RWPE1 (cell line): Measurements from ENCODE around the gene SEPTIN6.

ENCODE experiments used
- CTCF ChIA-PET: fragments of 350-600 bp; sonication (Branson Sonifier 250); formaldehyde crosslinking; extraction: SDS; loops from one replicate; lab custom pipeline; 2021; lab: Yijun Ruan, JAX
- POLR2A ChIA-PET: fragments of 400-600 bp; formaldehyde crosslinking; extraction: SDS; loops from one replicate; lab custom pipeline; 2020; ENCODE audit warnings: antibody characterized with exemption; ENCODE audit not compliant: low non-redundant PET; lab: Yijun Ruan, JAX
- DNase-seq: peaks from one replicate; pipeline ENCODE4 v3.0.0; 2012; ENCODE audit warnings: low spot score
- H3K27ac ChIP-seq: fragments of 450-650 bp; 2 replicates; pipeline ENCODE4 v1.5.1; 2017
- CTCF ChIP-seq: fragments of 450-650 bp; conservative IDR thresholded peaks from 2 replicates; pipeline ENCODE4 v1.5.1; 2017; ENCODE audit warnings: low read depth, mild to moderate bottlenecking

SEPTIN6 gene

GRCh38 chrX:119661486-119661885, 31.5 kb downstream of the SEPTIN6 start:
- no peak overlapping the region for H3K27ac ChIP-seq
- TF ChIP-seq CTCF = no peak
- POLR2A ChIA-PET = no interaction called here
- DNase-seq = no peak
- CTCF ChIA-PET = no interaction called here

GRCh38 chrX:119659522-119659921, 33.4 kb downstream of the SEPTIN6 start:
- POLR2A ChIA-PET = no interaction called here
- CTCF ChIA-PET = no interaction called here
- no peak for DNase-seq
- no peak overlapping the region for H3K27ac ChIP-seq
- TF ChIP-seq CTCF = no peak

DNA sequence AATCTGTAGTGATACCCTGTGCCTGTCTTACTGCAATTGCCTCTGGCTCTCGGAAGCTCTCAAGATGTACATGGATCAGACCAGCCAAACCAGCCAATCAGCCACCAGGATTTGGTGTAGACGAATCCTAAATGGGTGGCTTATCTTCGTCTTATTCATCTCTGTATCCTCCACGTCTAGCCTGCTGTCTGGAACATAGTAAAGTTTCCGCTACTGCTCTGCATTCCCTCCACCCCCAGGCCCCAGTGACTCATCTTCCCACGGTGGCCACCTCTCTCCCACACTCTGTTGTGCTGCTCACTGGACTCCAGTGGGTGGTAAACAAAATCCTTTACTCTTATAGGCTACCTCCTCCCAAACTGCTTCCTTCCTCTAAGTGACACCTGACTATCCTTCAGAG, 37.8 kb downstream of the SEPTIN6 start:
- CTCF ChIA-PET = no interaction called here
- TF ChIP-seq CTCF = no peak
- DNase-seq = peak; percentile 27
- POLR2A ChIA-PET = no interaction called here
- no peak overlapping the region for H3K27ac ChIP-seq

DNA sequence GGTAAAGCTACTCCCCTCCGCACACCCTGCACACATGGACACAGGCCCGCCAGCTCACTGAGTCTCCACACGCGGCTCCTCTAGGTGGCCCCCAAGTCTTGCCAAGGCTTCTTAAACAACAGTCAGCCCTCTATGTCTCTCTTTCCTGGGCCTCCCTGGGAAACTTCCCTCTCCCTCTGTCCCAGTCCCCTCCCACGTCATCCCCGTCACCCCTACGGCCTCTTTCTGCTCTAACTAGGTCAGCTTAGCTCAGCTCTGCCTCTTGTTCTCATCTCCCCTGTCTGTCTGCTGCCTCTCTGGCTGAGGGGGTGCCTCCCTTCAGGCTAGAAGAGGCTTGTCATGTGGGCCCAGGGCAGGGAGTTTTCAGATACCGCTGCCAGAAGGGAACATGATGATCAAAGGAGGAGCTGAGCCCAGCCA, 38.8 kb downstream of the SEPTIN6 start:
- no peak for TF ChIP-seq CTCF
- POLR2A ChIA-PET = no interaction called here
- no peak for DNase-seq
- CTCF ChIA-PET = interaction anchor here (0.6 kb wide), 2 partner anchors 77 to 364 kb away, joined by 3 read pairs; no protein-coding TSS in a partner anchor
- H3K27ac ChIP-seq = no peak overlapping the region

DNA sequence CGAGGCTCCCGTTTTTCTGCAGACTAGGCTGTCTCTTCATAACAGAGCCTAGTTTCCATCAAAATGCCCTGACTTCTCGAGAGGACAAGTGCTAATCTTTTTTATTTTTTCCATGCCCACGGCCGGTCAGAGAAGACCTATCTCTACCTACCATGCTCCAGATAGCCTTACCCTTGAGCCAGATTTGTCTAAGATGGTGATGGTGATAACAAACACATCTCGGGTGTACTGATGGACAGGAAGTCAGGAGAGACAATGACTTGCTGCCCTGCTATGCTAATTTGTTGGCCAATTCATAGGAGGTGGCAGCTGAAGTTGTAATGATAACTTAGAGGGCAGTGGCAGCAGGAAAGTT, 44.6 kb downstream of the SEPTIN6 start:
- CTCF ChIA-PET = no interaction called here
- POLR2A ChIA-PET = no interaction called here
- no peak for TF ChIP-seq CTCF
- DNase-seq = no peak
- no peak overlapping the region for H3K27ac ChIP-seq

GRCh38 chrX:119647552-119648420, 45.2 kb downstream of the SEPTIN6 start:
- TF ChIP-seq CTCF = no peak
- no peak for DNase-seq
- no peak overlapping the region for H3K27ac ChIP-seq
- ChIA-PET POLR2A (no interaction called here), CTCF (interaction anchor here (0.6 kb wide), 1 partner anchor 82 kb away, joined by 3 read pairs; no protein-coding TSS in a partner anchor)
